NCI-H2029 treated with DMSO at 0.1 percent for 48 hours (cell line): Measurements from ENCODE around the gene PAQR8.
A peak's percentile ranks its signal among the peaks of the same experiment; 100 is the strongest.
"Not testable (repeated sequence)": the region's sequence is repeated elsewhere in the genome, so short reads cannot be mapped to it uniquely, and the experiment has no call there.

ENCODE experiments used
- DNase-seq: peaks from one replicate; lab custom pipeline; 2025; lab: John Stamatoyannopoulos, UW

PAQR8 gene

DNA sequence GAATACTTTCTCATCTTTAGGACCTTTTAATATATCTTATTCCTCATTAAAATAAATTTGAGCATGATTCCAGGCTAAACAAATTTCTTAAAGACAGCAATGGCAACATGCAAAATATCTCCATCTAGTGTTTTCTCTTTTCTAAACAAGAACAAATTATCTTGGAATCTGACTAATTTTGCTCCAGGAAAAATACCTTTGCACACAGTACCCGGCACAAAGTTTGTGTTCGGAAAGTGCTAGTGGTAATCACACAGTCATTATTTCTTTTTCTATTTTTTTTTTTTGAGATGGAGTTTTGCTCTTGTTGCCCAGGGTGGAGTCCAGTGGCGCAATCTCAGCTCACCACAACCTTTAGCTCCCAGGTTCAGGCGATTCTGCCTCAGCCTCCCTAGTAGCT, 50.0 kb downstream of the PAQR8 start:
- DNase-seq = no peak

GRCh38 chr6:52415333-52415732, 53.4 kb downstream of the PAQR8 start:
- no peak for DNase-seq

DNA sequence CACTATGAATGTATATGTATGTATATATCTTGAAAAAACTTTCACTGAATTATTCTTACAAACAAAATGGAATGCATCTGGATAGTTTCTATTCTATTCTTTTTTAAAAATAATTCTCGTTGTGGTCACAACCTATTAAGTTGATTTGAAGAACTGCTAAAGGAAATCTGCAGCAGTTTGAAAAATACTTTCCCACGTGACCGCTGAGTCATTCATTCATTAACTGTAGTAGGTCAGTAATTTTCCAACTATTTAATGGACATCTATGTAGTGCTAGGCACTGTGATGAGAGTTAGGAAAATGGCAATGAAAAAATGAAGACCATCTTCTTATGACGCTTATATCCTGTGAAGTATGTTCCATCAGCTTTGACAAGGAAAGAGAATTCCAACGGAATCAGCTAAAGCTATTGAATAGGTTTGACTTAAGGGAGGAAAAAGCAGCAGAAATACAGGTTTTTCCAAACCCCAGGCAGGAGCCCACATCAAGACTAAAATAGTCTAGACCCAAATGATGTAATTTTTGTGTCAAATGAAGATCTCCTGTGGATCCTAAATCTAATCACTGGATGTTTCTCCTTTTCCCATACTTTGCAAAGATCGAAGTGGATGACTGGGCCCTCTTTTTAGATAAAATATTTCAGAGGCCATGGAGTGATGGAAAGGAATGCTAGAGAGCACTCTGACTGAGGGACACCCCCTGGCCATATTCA, 54.1 kb downstream of the PAQR8 start:
- no peak for DNase-seq

DNA sequence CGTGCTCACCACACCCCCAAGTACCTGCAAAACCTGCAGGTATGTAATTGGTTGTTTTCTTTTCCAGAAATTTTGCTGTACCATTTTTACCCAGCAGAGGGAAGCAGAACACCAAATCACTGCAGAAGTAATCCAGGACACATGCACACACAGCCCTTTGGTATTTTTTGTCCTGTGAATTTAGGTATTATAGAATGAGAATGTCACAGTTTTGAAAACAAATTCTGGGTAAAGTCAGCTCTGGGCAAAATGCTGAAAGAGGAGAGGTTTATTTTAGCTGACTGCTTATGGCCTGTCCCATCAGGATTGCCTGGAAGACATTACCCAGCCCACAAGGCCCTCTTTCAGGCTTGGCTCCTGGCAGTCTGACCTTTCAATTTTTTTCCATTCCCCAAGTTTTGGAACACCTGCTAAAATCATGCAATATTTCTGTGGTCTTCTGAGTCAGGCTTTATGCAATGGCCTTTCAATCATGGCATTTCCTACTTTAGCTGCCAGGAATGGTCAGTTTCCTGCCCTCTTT, 54.7 kb downstream of the PAQR8 start:
- peak; percentile 11 for DNase-seq

- DNase-seq = no peak
Observed at GRCh38 chr6:52417675-52418111, 55.7 kb downstream of the PAQR8 start.

GRCh38 chr6:52418606-52419005, 56.7 kb downstream of the PAQR8 start:
- DNase-seq = no peak

DNA sequence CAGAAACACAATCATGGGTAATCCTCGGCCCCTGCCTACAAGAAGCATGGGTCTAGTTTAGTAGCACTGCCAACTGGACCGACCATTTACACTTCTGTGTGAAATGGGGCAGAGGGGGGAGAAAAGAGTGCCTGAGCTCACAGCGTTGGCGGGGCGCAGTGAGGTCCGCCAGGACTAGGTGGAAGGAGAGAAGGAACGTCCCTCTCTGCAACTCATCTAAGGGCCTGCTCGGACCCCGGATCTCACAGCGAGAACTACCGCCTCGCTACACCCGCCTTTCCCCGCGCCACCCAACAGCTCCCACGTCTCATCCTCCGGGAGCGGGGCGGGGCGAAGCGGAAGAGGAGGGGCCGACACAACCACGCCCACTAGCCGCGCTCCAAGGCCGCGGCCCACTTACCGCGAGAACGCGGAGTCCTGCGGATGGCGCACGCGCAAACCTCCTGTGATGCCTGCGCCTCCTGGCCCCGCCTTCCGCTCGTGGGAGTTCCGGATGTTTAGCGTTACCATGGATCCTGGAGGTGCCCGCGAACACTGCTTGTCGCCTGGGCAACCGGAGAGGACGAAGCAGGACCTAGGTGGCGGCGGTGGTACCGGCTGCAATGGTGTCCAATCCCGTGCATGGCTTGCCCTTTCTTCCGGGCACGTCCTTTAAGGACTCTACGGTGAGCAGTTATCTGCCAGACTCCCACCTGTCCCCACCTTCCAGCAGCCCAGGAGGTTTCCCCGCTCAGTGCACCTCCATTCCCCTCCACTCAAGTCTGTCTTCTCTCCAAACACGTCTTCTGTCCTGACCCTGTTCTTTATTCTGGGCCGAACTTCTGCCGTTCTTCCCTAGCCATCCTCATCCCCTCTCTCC, 58.1 kb downstream of the PAQR8 start, which contains the start of gene EFHC1:
Gene EFHC1 (plus strand): TSS at position 534 of the 859 bp plus-strand sequence. CDS start 69 bp downstream, at position 603.
- DNase-seq = peak; percentile 95

GRCh38 chr6:52420668-52421358, 58.9 kb downstream of the PAQR8 start:
- DNase-seq = peak; percentile 48

- no peak for DNase-seq
Observed at GRCh38 chr6:52422156-52422555, 60.2 kb downstream of the PAQR8 start.

GRCh38 chr6:52423448-52423847, 61.5 kb downstream of the PAQR8 start:
- no peak for DNase-seq

GRCh38 chr6:52423971-52424381, 62.0 kb downstream of the PAQR8 start:
- no peak for DNase-seq

GRCh38 chr6:52424513-52424912, 62.6 kb downstream of the PAQR8 start:
- no peak for DNase-seq

- peak; percentile 56 for DNase-seq
Observed at GRCh38 chr6:52426667-52427066, 64.7 kb downstream of the PAQR8 start.

GRCh38 chr6:52433294-52433693, 71.3 kb downstream of the PAQR8 start:
- DNase-seq = not testable (repeated sequence)

DNA sequence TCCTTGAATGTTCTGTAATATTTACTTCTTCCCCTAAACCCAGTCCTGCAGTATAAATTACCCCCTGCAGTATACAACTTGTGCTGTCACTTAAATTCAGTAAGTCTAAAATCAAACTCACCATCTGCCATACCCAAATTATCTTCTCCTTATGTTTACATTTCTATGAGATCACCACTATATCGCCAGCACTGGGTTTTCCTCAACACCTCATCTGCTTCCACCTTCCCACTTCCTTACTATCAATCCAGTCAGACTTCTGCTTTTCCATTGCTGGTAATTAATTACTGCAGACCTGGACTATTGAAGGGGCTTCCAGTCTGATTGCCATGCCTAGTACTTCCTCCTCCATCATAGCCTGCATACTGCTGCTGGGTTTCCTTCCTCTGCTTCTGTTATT, 73.4 kb downstream of the PAQR8 start:
- no peak for DNase-seq

- no peak for DNase-seq
Observed at GRCh38 chr6:52438926-52439325, 77.0 kb downstream of the PAQR8 start.

- DNase-seq = no peak
Observed at GRCh38 chr6:52454556-52454955, 92.6 kb downstream of the PAQR8 start.

DNA sequence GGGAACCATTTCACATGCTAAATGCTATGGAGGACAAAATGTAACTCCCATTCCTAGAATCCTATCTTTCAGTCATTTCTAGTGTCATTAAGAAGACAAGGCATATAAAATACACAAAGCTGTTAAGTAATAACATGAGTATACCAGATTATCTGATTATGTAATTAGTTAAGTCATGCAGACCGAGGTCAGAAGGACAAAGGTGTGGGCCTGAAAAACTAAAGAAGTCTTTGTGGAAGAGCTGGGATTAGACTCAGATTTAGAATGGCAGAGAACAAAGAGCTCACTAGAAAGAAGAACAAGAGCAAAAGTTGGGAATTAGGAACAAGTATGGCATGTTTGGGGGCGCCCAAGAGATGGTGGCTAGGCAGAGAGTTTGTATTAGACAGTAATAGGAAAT, 95.1 kb downstream of the PAQR8 start:
- no peak for DNase-seq
